ENCODE results near the gene TENT5C. TPM values are rescaled to one million over a fixed set of nuclear protein-coding genes. Genes with fewer than 3 reads are reported as not detected.
A peak's percentile ranks its signal among the peaks of the same experiment; 100 is the strongest.

Gene TENT5C
- total and polyA plus RNA-seq, 10 of the 15 experiments (the other 5 are each of a cell fraction or from before 2014, with no cell fraction given): 0.19 to 2.4 (median 0.78) TPM

GRCh38 chr1:117664314-117664713 is 58.5 kb downstream of the TENT5C start (continued):
- TF ChIP-seq CEBPZ (IDR thresholded peaks at IDR 0.05; ENCODE audit: low read depth, low read length) (no peak), ZBTB4 (CRISPR knock-in tag; IDR thresholded peaks at IDR 0.05) (no peak), KLF5 (IDR thresholded peaks at IDR 0.05; ENCODE audit: partially characterized antibody) (peak; percentile 89), USF1 (IDR thresholded peaks at IDR 0.05; ENCODE audit: borderline replicate concordance, extremely low read length, insufficient read depth, low read depth, low read length) (no peak), CBFB (IDR thresholded peaks at IDR 0.05; ENCODE audit: low read depth) (peak; percentile 75; the same call in 1 of the 2 replicates), RAD21 (IDR thresholded peaks at IDR 0.05; ENCODE audit: insufficient read depth, low read depth, low read length) (no peak), ZNF274 (IDR thresholded peaks at IDR 0.05; ENCODE audit: insufficient read depth, insufficient read length) (no peak), STAT1 (conservative IDR thresholded peaks at IDR 0.05) (no peak), SMC3 (IDR thresholded peaks at IDR 0.05; ENCODE audit: borderline replicate concordance, low read length) (no peak; the same call in 1 of the 2 replicates), SUPT20H (IDR thresholded peaks at IDR 0.05; ENCODE audit: borderline replicate concordance, control insufficient read depth, low read depth, low read length) (no peak), IRF4 (IDR thresholded peaks at IDR 0.05; ENCODE audit: low read depth, low read length) (peak; percentile 94), RB1 (IDR thresholded peaks at IDR 0.05; ENCODE audit: borderline replicate concordance) (no peak), ZBTB40 (IDR thresholded peaks at IDR 0.05; ENCODE audit: borderline replicate concordance) (no peak), SIX5 (IDR thresholded peaks at IDR 0.05; ENCODE audit: low read depth, low read length, severe bottlenecking) (no peak), PKNOX1 (IDR thresholded peaks at IDR 0.05) (peak; percentile 52), POLR2A (IDR thresholded peaks at IDR 0.05; ENCODE audit: low read depth, low read length) (no peak), EGR1 (IDR thresholded peaks at IDR 0.05; ENCODE audit: borderline replicate concordance in 1 of 2, low read depth in 2 of 2, low read length in 2 of 2) (no peak), KAT2A (conservative IDR thresholded peaks at IDR 0.05; ENCODE audit: control insufficient read depth, low read depth, low read length) (no peak)

Data from GM12878 (cell line).